HEK293 (cell line): Measurements from ENCODE around the gene MRPL30.

Experiments used
- BCL11B ChIP-seq: fragments of 450-650 bp; formaldehyde crosslinking; IDR thresholded peaks from 2 replicates; pipeline ENCODE4 v1.5.1; 2016; ENCODE audit warnings: low read depth, missing biosample characterization, missing genetic modification characterization
- ELK4 ChIP-seq: IDR thresholded peaks from 2 replicates; pipeline ENCODE4 v1.6.1; 2011; ENCODE audit warnings: mild to moderate bottlenecking, low read depth, low read length, borderline replicate concordance
- GLI4 ChIP-seq: fragments of 450-650 bp; formaldehyde crosslinking; IDR thresholded peaks from 2 replicates; pipeline ENCODE4 v1.5.1; 2016; ENCODE audit warnings: missing biosample characterization, missing genetic modification characterization
- GLIS2 ChIP-seq: fragments of 450-650 bp; formaldehyde crosslinking; IDR thresholded peaks from 2 replicates; pipeline ENCODE4 v1.5.1; 2016; ENCODE audit warnings: missing biosample characterization, missing genetic modification characterization
- HOXC10 ChIP-seq: sonication (generic); formaldehyde crosslinking; IDR thresholded peaks from 2 replicates; pipeline ENCODE4 v1.8.1; 2023; ENCODE audit warnings: mild to moderate bottlenecking, missing genetic modification reagents
- MEIS1 ChIP-seq: sonication (generic); formaldehyde crosslinking; IDR thresholded peaks from 2 replicates; pipeline ENCODE4 v1.8.1; 2022; ENCODE audit warnings: missing genetic modification reagents, mild to moderate bottlenecking, borderline replicate concordance
- OSR2 ChIP-seq: fragments of 450-650 bp; formaldehyde crosslinking; IDR thresholded peaks from 2 replicates; pipeline ENCODE4 v1.5.1; 2016; ENCODE audit warnings: missing biosample characterization, missing genetic modification characterization
- PBX3 ChIP-seq: sonication (generic); formaldehyde crosslinking; IDR thresholded peaks from 2 replicates; pipeline ENCODE4 v1.8.1; 2022; ENCODE audit warnings: mild to moderate bottlenecking, moderate library complexity, missing genetic modification reagents
- REPIN1 ChIP-seq: fragments of 450-650 bp; formaldehyde crosslinking; IDR thresholded peaks from 2 replicates; pipeline ENCODE4 v1.5.1; 2017; ENCODE audit warnings: missing biosample characterization, missing genetic modification characterization, low read depth
- SCRT1 ChIP-seq: fragments of 450-650 bp; formaldehyde crosslinking; IDR thresholded peaks from 2 replicates; pipeline ENCODE4 v1.5.1; 2016; ENCODE audit warnings: missing biosample characterization, missing genetic modification characterization, borderline replicate concordance
- ZFP41 ChIP-seq: fragments of 450-650 bp; formaldehyde crosslinking; IDR thresholded peaks from 2 replicates; pipeline ENCODE4 v1.5.1; 2016; ENCODE audit warnings: missing biosample characterization, missing genetic modification characterization, borderline replicate concordance
- ZFP69B ChIP-seq: fragments of 450-650 bp; formaldehyde crosslinking; IDR thresholded peaks from 2 replicates; pipeline ENCODE4 v1.5.1; 2016; ENCODE audit warnings: missing biosample characterization, missing genetic modification characterization
- ZNF114 ChIP-seq: fragments of 450-650 bp; formaldehyde crosslinking; IDR thresholded peaks from 2 replicates; pipeline ENCODE4 v1.5.0; 2017; ENCODE audit warnings: missing biosample characterization, missing genetic modification characterization
- ZNF121 ChIP-seq: fragments of 450-650 bp; formaldehyde crosslinking; IDR thresholded peaks from 2 replicates; pipeline ENCODE4 v1.5.1; 2016; ENCODE audit warnings: missing biosample characterization, missing genetic modification characterization
- ZNF140 ChIP-seq: fragments of 450-650 bp; formaldehyde crosslinking; IDR thresholded peaks from 2 replicates; pipeline ENCODE4 v1.5.1; 2016; ENCODE audit warnings: missing biosample characterization, missing genetic modification characterization
- ZNF169 ChIP-seq: fragments of 450-650 bp; formaldehyde crosslinking; IDR thresholded peaks from 2 replicates; pipeline ENCODE4 v1.5.1; 2016; ENCODE audit warnings: missing biosample characterization, missing genetic modification characterization
- ZNF202 ChIP-seq: fragments of 450-650 bp; formaldehyde crosslinking; IDR thresholded peaks from 2 replicates; pipeline ENCODE4 v1.5.1; 2016; ENCODE audit warnings: missing biosample characterization, missing genetic modification characterization, borderline replicate concordance
- ZNF214 ChIP-seq: fragments of 450-650 bp; formaldehyde crosslinking; IDR thresholded peaks from 2 replicates; pipeline ENCODE4 v1.5.1; 2017; ENCODE audit warnings: missing biosample characterization, mild to moderate bottlenecking, missing genetic modification characterization, borderline replicate concordance
- ZNF223 ChIP-seq: fragments of 450-650 bp; formaldehyde crosslinking; IDR thresholded peaks from 2 replicates; pipeline ENCODE4 v1.5.1; 2016; ENCODE audit warnings: missing biosample characterization, missing genetic modification characterization
- ZNF23 ChIP-seq: fragments of 450-650 bp; formaldehyde crosslinking; IDR thresholded peaks from 2 replicates; pipeline ENCODE4 v1.5.1; 2016; ENCODE audit warnings: missing biosample characterization, missing genetic modification characterization, borderline replicate concordance
- ZNF239 ChIP-seq: fragments of 450-650 bp; formaldehyde crosslinking; IDR thresholded peaks from 2 replicates; pipeline ENCODE4 v1.5.1; 2016; ENCODE audit warnings: missing biosample characterization, missing genetic modification characterization
- ZNF292 ChIP-seq: fragments of 450-650 bp; formaldehyde crosslinking; IDR thresholded peaks from 2 replicates; pipeline ENCODE4 v1.5.1; 2016; ENCODE audit warnings: low read depth, missing biosample characterization, missing genetic modification characterization, borderline replicate concordance
- ZNF37A ChIP-seq: fragments of 450-650 bp; IDR thresholded peaks from 2 replicates; pipeline ENCODE4 v1.5.1; 2018; ENCODE audit warnings: missing biosample characterization, missing genetic modification characterization
- ZNF423 ChIP-seq: fragments of 450-650 bp; formaldehyde crosslinking; IDR thresholded peaks from 2 replicates; pipeline ENCODE4 v1.5.1; 2016; ENCODE audit warnings: missing biosample characterization, missing genetic modification characterization
- ZNF514 ChIP-seq: fragments of 450-650 bp; formaldehyde crosslinking; IDR thresholded peaks from 2 replicates; pipeline ENCODE4 v1.5.1; 2016; ENCODE audit warnings: missing biosample characterization, missing genetic modification characterization
- ZNF561 ChIP-seq: fragments of 450-650 bp; IDR thresholded peaks from 2 replicates; pipeline ENCODE4 v1.5.1; 2018; ENCODE audit warnings: missing biosample characterization, missing genetic modification characterization, borderline replicate concordance
- ZNF660 ChIP-seq: fragments of 450-650 bp; IDR thresholded peaks from 2 replicates; pipeline ENCODE4 v1.5.1; 2018; ENCODE audit warnings: missing biosample characterization, mild to moderate bottlenecking, missing genetic modification characterization
- ZNF664 ChIP-seq: fragments of 450-650 bp; formaldehyde crosslinking; IDR thresholded peaks from 2 replicates; pipeline ENCODE4 v1.5.1; 2016; ENCODE audit warnings: missing biosample characterization, missing genetic modification characterization
- ZNF704 ChIP-seq: fragments of 450-650 bp; formaldehyde crosslinking; IDR thresholded peaks from 2 replicates; pipeline ENCODE4 v1.5.1; 2016; ENCODE audit warnings: missing biosample characterization, missing genetic modification characterization
- ZNF777 ChIP-seq: fragments of 450-650 bp; formaldehyde crosslinking; IDR thresholded peaks from 2 replicates; pipeline ENCODE4 v1.5.1; 2017; ENCODE audit warnings: missing biosample characterization, missing genetic modification characterization, borderline replicate concordance
- ZNF843 ChIP-seq: fragments of 450-650 bp; formaldehyde crosslinking; IDR thresholded peaks from 2 replicates; pipeline ENCODE4 v1.5.1; 2016; ENCODE audit warnings: missing biosample characterization, missing genetic modification characterization
- TF ChIP-seq, protein P1 (sequence below): fragments of 450-650 bp; formaldehyde crosslinking; IDR thresholded peaks from 2 replicates; pipeline ENCODE4 v1.5.1; 2016; ENCODE audit warnings: missing biosample characterization, missing genetic modification characterization
- TF ChIP-seq, protein P2 (sequence below): fragments of 450-650 bp; IDR thresholded peaks from 2 replicates; pipeline ENCODE4 v1.5.1; 2018; ENCODE audit warnings: missing biosample characterization, mild to moderate bottlenecking, missing genetic modification characterization

MRPL30 gene

DNA sequence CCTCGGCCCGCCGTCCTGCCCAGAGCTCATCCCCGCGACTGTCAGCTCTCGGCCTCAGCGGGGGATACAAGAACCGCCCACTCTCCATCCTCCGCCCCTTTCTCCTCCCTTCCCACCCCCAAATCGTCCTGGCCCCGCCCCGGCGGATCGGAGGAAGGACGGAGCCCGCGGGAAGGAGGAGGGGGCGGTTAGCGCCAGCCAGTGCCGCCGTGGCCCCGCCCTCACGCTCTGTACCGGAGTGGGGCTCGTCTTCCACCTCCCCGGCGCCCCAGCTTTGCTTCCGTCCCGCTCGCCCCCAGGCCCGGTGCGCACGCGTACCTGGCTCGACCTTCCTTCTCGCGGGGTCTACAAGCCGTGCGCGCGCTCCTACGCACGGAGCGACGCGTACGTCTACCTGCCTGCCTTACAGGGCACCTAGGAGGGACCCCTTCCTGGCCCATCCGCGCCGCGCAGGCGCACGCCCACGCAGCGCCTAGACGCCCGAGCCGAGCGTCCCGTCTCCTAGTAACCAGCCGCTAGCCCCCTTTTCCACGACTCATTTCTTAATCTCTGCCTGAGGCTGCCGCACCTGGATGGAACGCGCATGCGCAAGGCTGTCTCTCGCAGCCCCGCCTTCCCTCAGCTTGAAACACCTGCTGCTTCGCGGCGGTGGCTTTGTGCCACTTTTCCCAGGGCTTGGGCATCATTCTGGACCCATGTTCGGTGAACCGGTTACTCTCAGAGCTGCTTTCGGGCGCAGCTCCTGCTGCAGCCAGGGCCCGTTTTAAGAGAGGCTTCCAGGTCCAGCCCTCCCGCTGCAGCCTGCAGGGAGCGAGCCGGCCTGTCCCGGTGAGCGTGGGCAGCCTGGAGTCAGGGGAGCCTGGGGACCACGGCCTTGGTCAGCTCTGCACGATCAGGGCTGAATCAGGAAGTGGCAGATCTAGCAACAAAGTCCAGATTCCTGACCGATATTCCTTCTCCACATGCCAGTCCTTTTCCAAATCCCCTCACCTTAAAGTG, 39.6 kb upstream of the MRPL30 start, which contains the start of gene C2orf15 (continued):
- TF ChIP-seq ZNF843 (tag by site-specific recombination), result no peak
- TF ChIP-seq ZNF202 (tag by site-specific recombination), result no peak
- TF ChIP-seq OSR2 (tag by site-specific recombination), result no peak
- TF ChIP-seq ZNF114 (tag by site-specific recombination), result no peak
- TF ChIP-seq ZNF292 (tag by site-specific recombination), result no peak
- no peak for TF ChIP-seq ZNF423 (tag by site-specific recombination)
- TF ChIP-seq SCRT1 (tag by site-specific recombination), result peak; percentile 92
- no peak for TF ChIP-seq PBX3 (CRISPR knock-in tag)
- no peak for TF ChIP-seq ZNF214
- no peak for TF ChIP-seq ZNF169 (tag by site-specific recombination)
- no peak for TF ChIP-seq ZFP41 (tag by site-specific recombination)
- no peak for TF ChIP-seq ZNF660 (tag by site-specific recombination)
- TF ChIP-seq BCL11B (tag by site-specific recombination), result no peak
- TF ChIP-seq GLI4, result no peak
- no peak for TF ChIP-seq ZNF239
- TF ChIP-seq ZNF223, result no peak
- TF ChIP-seq, protein P1, sequence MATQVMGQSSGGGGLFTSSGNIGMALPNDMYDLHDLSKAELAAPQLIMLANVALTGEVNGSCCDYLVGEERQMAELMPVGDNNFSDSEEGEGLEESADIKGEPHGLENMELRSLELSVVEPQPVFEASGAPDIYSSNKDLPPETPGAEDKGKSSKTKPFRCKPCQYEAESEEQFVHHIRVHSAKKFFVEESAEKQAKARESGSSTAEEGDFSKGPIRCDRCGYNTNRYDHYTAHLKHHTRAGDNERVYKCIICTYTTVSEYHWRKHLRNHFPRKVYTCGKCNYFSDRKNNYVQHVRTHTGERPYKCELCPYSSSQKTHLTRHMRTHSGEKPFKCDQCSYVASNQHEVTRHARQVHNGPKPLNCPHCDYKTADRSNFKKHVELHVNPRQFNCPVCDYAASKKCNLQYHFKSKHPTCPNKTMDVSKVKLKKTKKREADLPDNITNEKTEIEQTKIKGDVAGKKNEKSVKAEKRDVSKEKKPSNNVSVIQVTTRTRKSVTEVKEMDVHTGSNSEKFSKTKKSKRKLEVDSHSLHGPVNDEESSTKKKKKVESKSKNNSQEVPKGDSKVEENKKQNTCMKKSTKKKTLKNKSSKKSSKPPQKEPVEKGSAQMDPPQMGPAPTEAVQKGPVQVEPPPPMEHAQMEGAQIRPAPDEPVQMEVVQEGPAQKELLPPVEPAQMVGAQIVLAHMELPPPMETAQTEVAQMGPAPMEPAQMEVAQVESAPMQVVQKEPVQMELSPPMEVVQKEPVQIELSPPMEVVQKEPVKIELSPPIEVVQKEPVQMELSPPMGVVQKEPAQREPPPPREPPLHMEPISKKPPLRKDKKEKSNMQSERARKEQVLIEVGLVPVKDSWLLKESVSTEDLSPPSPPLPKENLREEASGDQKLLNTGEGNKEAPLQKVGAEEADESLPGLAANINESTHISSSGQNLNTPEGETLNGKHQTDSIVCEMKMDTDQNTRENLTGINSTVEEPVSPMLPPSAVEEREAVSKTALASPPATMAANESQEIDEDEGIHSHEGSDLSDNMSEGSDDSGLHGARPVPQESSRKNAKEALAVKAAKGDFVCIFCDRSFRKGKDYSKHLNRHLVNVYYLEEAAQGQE (tag by site-specific recombination), result no peak
- no peak for TF ChIP-seq ZNF23
- no peak for TF ChIP-seq ZNF514 (tag by site-specific recombination)
- TF ChIP-seq ZFP69B (tag by site-specific recombination), result 0 out of 2 replicates have a peak, but pooled peaks have one; percentile 30
- TF ChIP-seq ZNF561 (tag by site-specific recombination), result no peak
- TF ChIP-seq ZNF37A (tag by site-specific recombination), result no peak
- no peak for TF ChIP-seq ZNF121
- no peak for TF ChIP-seq ZNF704 (tag by site-specific recombination)
- TF ChIP-seq ZNF664 (tag by site-specific recombination), result no peak
- TF ChIP-seq REPIN1 (tag by site-specific recombination), result no peak
- peak; percentile 87 for TF ChIP-seq GLIS2 (tag by site-specific recombination)
- no peak for TF ChIP-seq ELK4
- TF ChIP-seq ZNF140 (tag by site-specific recombination), result no peak
- TF ChIP-seq, protein P2, sequence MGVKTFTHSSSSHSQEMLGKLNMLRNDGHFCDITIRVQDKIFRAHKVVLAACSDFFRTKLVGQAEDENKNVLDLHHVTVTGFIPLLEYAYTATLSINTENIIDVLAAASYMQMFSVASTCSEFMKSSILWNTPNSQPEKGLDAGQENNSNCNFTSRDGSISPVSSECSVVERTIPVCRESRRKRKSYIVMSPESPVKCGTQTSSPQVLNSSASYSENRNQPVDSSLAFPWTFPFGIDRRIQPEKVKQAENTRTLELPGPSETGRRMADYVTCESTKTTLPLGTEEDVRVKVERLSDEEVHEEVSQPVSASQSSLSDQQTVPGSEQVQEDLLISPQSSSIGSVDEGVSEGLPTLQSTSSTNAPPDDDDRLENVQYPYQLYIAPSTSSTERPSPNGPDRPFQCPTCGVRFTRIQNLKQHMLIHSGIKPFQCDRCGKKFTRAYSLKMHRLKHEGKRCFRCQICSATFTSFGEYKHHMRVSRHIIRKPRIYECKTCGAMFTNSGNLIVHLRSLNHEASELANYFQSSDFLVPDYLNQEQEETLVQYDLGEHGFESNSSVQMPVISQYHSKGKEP (tag by site-specific recombination), result no peak
- TF ChIP-seq MEIS1 (CRISPR knock-in tag), result no peak
- no peak for TF ChIP-seq ZNF777
- TF ChIP-seq HOXC10 (CRISPR knock-in tag), result no peak
